GM12801 (cell line): Measurements from ENCODE around the gene RSF1.

Source experiments
- CTCF ChIP-seq: IDR thresholded peaks from one replicate; pipeline ENCODE4 v1.5.1; 2011; ENCODE audit warnings: control low read depth; ENCODE audit not compliant: insufficient read length; ENCODE audit errors: extremely low read depth

The RSF1 gene

GRCh38 chr11:77630157-77630710 is 190.3 kb downstream of the RSF1 start:
- TF ChIP-seq CTCF: no peak

GRCh38 chr11:77619576-77620198 is 200.8 kb downstream of the RSF1 start:
- no peak for TF ChIP-seq CTCF

GRCh38 chr11:77617892-77618291 is 202.6 kb downstream of the RSF1 start:
- TF ChIP-seq CTCF: no peak

GRCh38 chr11:77611921-77612320 is 208.6 kb downstream of the RSF1 start:
- TF ChIP-seq CTCF: no peak
